HepG2 (cell line): ENCODE data around the gene USP36. TPM values are rescaled to one million over a fixed set of nuclear protein-coding genes. Genes with fewer than 3 reads are reported as not detected.

Experiments
- ATAC-seq: fragments of 200-7000 bp; cut with Tn5 transposase; 3 replicates; pipeline ENCODE4 v1.9.1; 2020; ENCODE audit warnings: mild to moderate bottlenecking, moderate library complexity
- BruUV-seq: library from RNA; stranded (reverse); fragments of 400-500 nt; replicated peaks from 2 replicates; lab custom pipeline; 2021; lab: Mats Ljungman, UMichigan
- CTCF ChIA-PET: fragments of 300-600 bp; formaldehyde crosslinking; extraction: SDS; loops from one replicate; lab custom pipeline; 2021; ENCODE audit warnings: low total read pairs, inconsistent platforms, low intra/inter-chr PET ratio; lab: Yijun Ruan, JAX
- POLR2A ChIA-PET: fragments of 350-600 bp; sonication (Branson Sonifier 250); formaldehyde crosslinking; loops from one replicate; lab custom pipeline; 2020; ENCODE audit warnings: antibody characterized with exemption, inconsistent platforms; lab: Yijun Ruan, JAX
- DNase-seq: peaks from one replicate; pipeline ENCODE4 v3.0.0-alpha.2; 2015; ENCODE audit warnings: low spot score
- FAIRE-seq: peaks from 3 replicates; lab custom pipeline; 2011; peaks lifted over from hg19 to GRCh38; lab: Jason Lieb, UNC
- H2AFZ ChIP-seq: one replicate; pipeline ENCODE4 v1.6.1; 2011; ENCODE audit warnings: low read length, inconsistent platforms
- H3K27ac ChIP-seq: fragments of 300-600 bp; 3 replicates; pipeline ENCODE4 v1.8.0; 2011; ENCODE audit warnings: mixed run types, mild to moderate bottlenecking, mixed read lengths, low read length, inconsistent platforms; ENCODE audit not compliant: insufficient read depth; ENCODE audit errors: extremely low read length
- H3K27me3 ChIP-seq, 2 experiments: fragments of 200-600 bp in 1 of 2; 2 replicates in 1 of 2; 3 replicates in 1 of 2; pipeline versions ENCODE4 v1.6.0 to v1.8.0; 2011; ENCODE audit warnings: low read length in 2 of 2, mild to moderate bottlenecking in 2 of 2, moderate library complexity in 2 of 2, inconsistent platforms in 1 of 2; ENCODE audit not compliant: insufficient read depth in 2 of 2, control insufficient read depth in 1 of 2
- H3K36me3 ChIP-seq, 2 experiments: fragments of 200-600 bp in 1 of 2; replicated peaks in 1 of 2; 2 replicates in 1 of 2; 3 replicates in 1 of 2; pipeline versions ENCODE4 v1.5.1 to v1.8.0; 2011; ENCODE audit warnings: low read length in 2 of 2, inconsistent platforms in 1 of 2; ENCODE audit not compliant: insufficient read depth in 2 of 2, control insufficient read depth in 1 of 2
- H3K4me1 ChIP-seq: 2 replicates; pipeline ENCODE4 v1.5.1; 2012; ENCODE audit warnings: low read length, inconsistent platforms; ENCODE audit not compliant: insufficient read depth
- H3K4me2 ChIP-seq: 2 replicates; pipeline ENCODE4 v1.6.0; 2011; ENCODE audit warnings: low read depth, low read length, inconsistent platforms
- H3K4me3 ChIP-seq, 3 experiments: fragments of 200-600 bp in 1 of 3; sonication (generic), shearing (Covaris generic) in 1 of 3; replicated peaks in 1 of 3; 2 replicates each; pipeline ENCODE4 v1.5.1; 2011 to 2016; ENCODE audit warnings: low read length in 3 of 3, inconsistent platforms in 2 of 3, low read depth in 2 of 3, mild to moderate bottlenecking in 2 of 3, control low read depth in 1 of 3, mixed read lengths in 1 of 3; ENCODE audit not compliant: insufficient read depth in 1 of 3
- H3K79me2 ChIP-seq: one replicate; pipeline ENCODE4 v1.6.1; 2011; ENCODE audit warnings: low read length, inconsistent platforms; ENCODE audit not compliant: insufficient read depth
- H3K9ac ChIP-seq: 2 replicates; pipeline ENCODE4 v1.6.0; 2011; ENCODE audit warnings: mild to moderate bottlenecking, low read depth, low read length, inconsistent platforms; ENCODE audit not compliant: insufficient read depth
- H3K9me3 ChIP-seq: 2 replicates; pipeline ENCODE4 v1.5.1; 2012; ENCODE audit warnings: mild to moderate bottlenecking, low read length
- H4K20me1 ChIP-seq: 2 replicates; pipeline ENCODE4 v1.6.0; 2011; ENCODE audit warnings: inconsistent platforms, mild to moderate bottlenecking, low read length, moderate library complexity; ENCODE audit not compliant: insufficient read depth
- ATF5 ChIP-seq: sonication (generic); formaldehyde crosslinking; IDR thresholded peaks from 2 replicates; pipeline ENCODE4 v1.4.0; 2020; ENCODE audit warnings: mild to moderate bottlenecking, low read depth, missing genetic modification reagents
- MXI1 ChIP-seq: IDR thresholded peaks from 3 replicates; pipeline ENCODE4 v1.6.1; 2012; ENCODE audit warnings: low read depth, low read length, inconsistent platforms, borderline replicate concordance
- SKIL ChIP-seq: sonication (generic); formaldehyde crosslinking; IDR thresholded peaks from 2 replicates; pipeline ENCODE4 v1.8.0; 2022; ENCODE audit warnings: missing genetic modification reagents, mild to moderate bottlenecking, moderate library complexity, borderline replicate concordance
- TIGD3 ChIP-seq: sonication (generic); formaldehyde crosslinking; IDR thresholded peaks from 2 replicates; pipeline ENCODE4 v1.5.1; 2020; ENCODE audit warnings: mild to moderate bottlenecking, missing genetic modification reagents, borderline replicate concordance
- ZNF143 ChIP-seq: sonication (generic); formaldehyde crosslinking; IDR thresholded peaks from 2 replicates; pipeline ENCODE4 v1.4.0; 2020; ENCODE audit warnings: missing genetic modification reagents
- ZNF18 ChIP-seq: sonication (generic); formaldehyde crosslinking; IDR thresholded peaks from 2 replicates; pipeline ENCODE4 v1.8.0; 2022; ENCODE audit warnings: mild to moderate bottlenecking, missing genetic modification reagents; ENCODE audit not compliant: insufficient replicate concordance
- ZNF703 ChIP-seq: sonication (generic); formaldehyde crosslinking; IDR thresholded peaks from 2 replicates; pipeline ENCODE4 v1.5.1; 2020; ENCODE audit warnings: missing genetic modification reagents, mild to moderate bottlenecking, moderate library complexity, borderline replicate concordance
- ZNF775 ChIP-seq: sonication (generic); formaldehyde crosslinking; IDR thresholded peaks from 2 replicates; pipeline ENCODE4 v1.4.0; 2020; ENCODE audit warnings: missing genetic modification reagents, mild to moderate bottlenecking, moderate library complexity, borderline replicate concordance
- ZNF850 ChIP-seq: sonication (generic); formaldehyde crosslinking; conservative IDR thresholded peaks from 2 replicates; pipeline ENCODE4 v1.9.0; 2021; ENCODE audit warnings: mild to moderate bottlenecking, missing genetic modification reagents
- WGBS: methylation state at CpG from one replicate; pipeline ENCODE4 v1.1.6; 2017; ENCODE audit warnings: low lambda C conversion rate; 5-methylcytosine and 5-hydroxymethylcytosine counted together
- in situ Hi-C: cut with HindIII; loops from 2 replicates; pipeline ENCODE4 v1.10.0; 2017; ENCODE audit warnings: low pct_unique_long_range_greater_than_20kb; ENCODE audit not compliant: extremely low pct_ligation_motif_present
- intact Hi-C: fragments of 100-400 bp; cut with micrococcal nuclease; formaldehyde crosslinking; loops from one replicate; pipeline ENCODE4 v1.10.0; 2022; ENCODE audit not compliant: unreplicated experiment
- polyA plus RNA-seq, 8 experiments: library from polyadenylated mRNA; depleted of rRNA in 3 of 8; stranded (reverse) in 7 of 8; unstranded in 1 of 8; fragments of >200 nt; fragmentation: Illumina TruSeq in 4 of 8; extraction: Trizol in 4 of 8; gene quantifications; 2 replicates each; pipeline versions ENCODE4 v1.2.1 to v1.2.3, GENCODE V29; 2011 to 2016; ENCODE audit warnings: low read depth in 4 of 8, missing spikeins in 1 of 8, mixed read lengths in 1 of 8; ENCODE audit not compliant: insufficient read depth in 1 of 8
- total RNA-seq, 5 experiments: library from RNA; depleted of rRNA; stranded (reverse); fragments of >200 nt; fragmentation: Illumina TruSeq; extraction: Trizol; gene quantifications; 2 replicates each; pipeline ENCODE4 v1.2.3, GENCODE V29; 2016; ENCODE audit warnings: low read depth in 1 of 5

Gene USP36
- total and polyA plus RNA-seq, 2 of the 13 experiments (the other 11 are each of a cell fraction or from before 2014, with no cell fraction given): 29.6 to 45.9 TPM

GRCh38 chr17:78826836-78827509 is 13.6 kb downstream of the USP36 start:
- Histone ChIP-seq H3K36me3 (peaks cover 65 to 92% of the 10 kb centered on the region in 2 experiments), H3K4me1 (peaks cover 17% of the 10 kb centered on the region), H3K9me3 (no peaks in the 10 kb centered on the region), H3K9ac (no peak overlapping the region), H2AFZ (no peak overlapping the region), H3K4me2 (no peak overlapping the region), H4K20me1 (peaks cover 6% of the 10 kb centered on the region), H3K4me3 (no peak overlapping the region), H3K79me2 (peaks cover 23% of the 10 kb centered on the region), H3K27me3 (no peaks in the 10 kb centered on the region), H3K27ac (no peak overlapping the region)
- POLR2A ChIA-PET: interaction anchor here (1.1 kb wide), 1 partner anchor 12 kb away, joined by 3 read pairs; no protein-coding TSS in a partner anchor
- intact Hi-C loops (loop anchor here (5.0 kb wide), 1 partner anchor 35 kb away; no protein-coding TSS in a partner anchor), in situ Hi-C loops (no loop called here)
- no TSS peak for BruUV-seq
- WGBS: 97% methylated on average over 21 of the region's 21 CpGs
- CTCF ChIA-PET: no interaction called here
- TF ChIP-seq ZNF775 (CRISPR knock-in tag) (no peak), ZNF850 (CRISPR knock-in tag) (no peak), ZNF703 (no peak), MXI1 (no peak), ZNF143 (CRISPR knock-in tag) (no peak), TIGD3 (CRISPR knock-in tag) (no peak)
- no peak for DNase-seq
- ATAC-seq: no peak
- FAIRE-seq: no peak

- Histone ChIP-seq H3K9me3 (no peaks in the 10 kb centered on the region), H3K27me3 (no peaks in the 10 kb centered on the region), H3K4me2 (no peak overlapping the region), H3K79me2 (peaks cover 20% of the 10 kb centered on the region), H3K4me3 (no peak overlapping the region), H3K27ac (no peak overlapping the region), H3K36me3 (peaks cover 68 to 94% of the 10 kb centered on the region in 2 experiments), H3K9ac (no peak overlapping the region), H3K4me1 (peaks cover 11% of the 10 kb centered on the region), H4K20me1 (peaks cover 6% of the 10 kb centered on the region), H2AFZ (no peak overlapping the region)
- in situ Hi-C loops (no loop called here), intact Hi-C loops (loop anchor here (5.0 kb wide), 1 partner anchor 34 kb away; no protein-coding TSS in a partner anchor)
- ChIA-PET CTCF (no interaction called here), POLR2A (no interaction called here)
- DNase-seq: no peak
- no TSS peak for BruUV-seq
- WGBS: 99% methylated on average over 5 of the region's 5 CpGs
- ATAC-seq: no peak
- FAIRE-seq: no peak
- TF ChIP-seq ZNF18 (CRISPR knock-in tag): no peak
- TF ChIP-seq SKIL: no peak
- no peak for TF ChIP-seq ATF5
These were observed 14.2 kb downstream of the USP36 start for GRCh38 chr17:78826421-78826820.
